ENCODE results near the gene MAJIN.

MAJIN gene

DNA sequence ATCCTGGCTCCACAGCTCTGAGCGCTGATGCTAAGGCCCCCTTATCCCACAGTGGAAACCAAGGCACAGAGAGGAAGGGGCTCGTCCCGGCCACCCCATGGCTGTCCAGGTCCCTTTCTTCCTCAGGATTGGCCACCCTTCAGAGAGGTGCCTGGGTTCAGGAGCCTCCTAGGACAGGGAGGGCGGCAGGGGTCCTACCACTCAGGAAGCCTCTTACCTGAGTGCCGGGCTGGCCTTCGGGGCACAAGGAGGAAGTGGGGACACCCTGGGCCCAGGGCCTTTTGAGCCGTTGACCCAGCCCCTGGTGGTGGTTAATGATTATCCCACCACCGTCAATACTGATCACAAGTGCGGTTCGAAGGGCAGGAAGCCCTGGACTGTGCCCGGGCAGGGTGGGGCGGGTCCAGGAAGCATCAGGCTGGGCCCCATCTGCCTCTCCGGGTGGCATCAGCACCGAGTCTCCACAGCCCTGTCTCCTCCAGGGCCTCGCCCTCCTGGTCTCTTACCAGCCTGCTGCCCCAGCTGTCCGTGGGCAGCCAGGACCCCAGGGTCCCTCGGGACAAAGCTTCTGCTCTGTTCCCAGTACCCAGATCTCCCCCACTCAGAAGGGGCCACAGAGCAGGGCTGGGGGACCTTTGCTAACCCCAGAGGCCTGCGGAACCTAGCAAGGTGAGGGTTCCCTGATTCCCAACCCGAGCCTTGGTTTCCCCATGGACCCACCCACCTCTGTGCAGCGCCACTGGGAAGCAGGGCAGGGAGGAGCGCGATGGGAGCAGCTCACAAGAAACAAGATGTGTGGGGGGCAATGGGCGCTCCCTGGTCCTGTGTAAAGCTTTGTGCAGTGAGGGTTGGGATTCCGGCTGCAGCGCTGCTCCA is 78.5 kb downstream of the MAJIN start:
- Mint-ChIP-seq H3K9me3 (no peaks in the 10 kb centered on the region), H3K4me3 (no peak overlapping the region), H3K27me3 (peaks cover 38% of the 10 kb centered on the region), H3K36me3 (ENCODE audit: low read depth) (peaks cover 42% of the 10 kb centered on the region), H3K4me1 (ENCODE audit: low read depth) (peaks cover 13% of the 10 kb centered on the region), H3K27ac (no peak overlapping the region)
- intact Hi-C loops (cut with micrococcal nuclease), result loop anchor here (1.0 kb wide), 1 partner anchor 46 kb away; no protein-coding TSS in a partner anchor

DNA sequence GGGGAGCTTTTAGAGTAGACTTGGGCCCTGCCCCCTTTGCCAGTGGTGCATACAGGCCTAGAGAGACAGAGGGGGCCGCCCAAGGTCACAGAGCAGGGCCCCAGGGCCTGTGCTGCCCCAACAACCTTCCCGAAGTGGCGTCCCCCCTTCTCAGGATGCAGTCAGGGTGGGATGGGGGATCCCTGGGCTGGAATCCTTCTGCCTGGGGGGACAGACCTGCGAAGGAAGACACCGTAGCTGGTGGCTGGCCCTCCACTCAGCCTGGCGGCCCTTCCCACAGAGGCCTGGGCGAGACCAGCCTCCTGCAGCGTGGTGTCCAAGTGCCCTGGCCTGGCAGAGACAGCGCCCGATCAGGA is 79.1 kb downstream of the MAJIN start:
- Mint-ChIP-seq H3K36me3 (ENCODE audit: low read depth) (peaks cover 36% of the 10 kb centered on the region), H3K4me1 (ENCODE audit: low read depth) (peaks cover 20% of the 10 kb centered on the region), H3K27ac (no peak overlapping the region), H3K4me3 (no peak overlapping the region), H3K27me3 (peaks cover 43% of the 10 kb centered on the region), H3K9me3 (no peaks in the 10 kb centered on the region)
- intact Hi-C loops (cut with micrococcal nuclease), result no loop called here

DNA sequence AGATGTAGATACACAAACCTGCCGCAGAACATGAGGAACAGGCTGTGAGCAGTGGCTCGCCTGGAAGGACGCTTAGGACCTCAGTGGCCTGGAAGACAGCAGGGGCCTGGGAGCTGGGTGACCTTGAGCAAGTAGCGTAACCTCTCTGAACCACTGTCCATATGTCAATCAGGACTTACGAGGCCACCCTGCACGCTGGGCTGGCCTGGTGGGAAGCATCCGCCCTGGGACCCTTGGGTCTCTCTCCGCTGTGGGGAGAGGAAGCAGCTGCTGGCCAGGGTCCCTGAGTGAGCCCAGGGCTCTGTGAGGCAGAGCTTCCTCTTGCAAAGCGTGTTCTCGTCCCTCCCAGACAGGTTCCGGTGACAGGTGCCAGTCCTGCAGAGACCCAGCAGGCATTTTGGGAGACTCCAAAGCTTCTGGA is 79.5 kb downstream of the MAJIN start:
- Mint-ChIP-seq H3K4me3 (no peak overlapping the region), H3K4me1 (ENCODE audit: low read depth) (peaks cover 23% of the 10 kb centered on the region), H3K27me3 (peaks cover 43% of the 10 kb centered on the region), H3K36me3 (ENCODE audit: low read depth) (peaks cover 32% of the 10 kb centered on the region), H3K9me3 (no peaks in the 10 kb centered on the region), H3K27ac (no peak overlapping the region)
- intact Hi-C loops (cut with micrococcal nuclease), result no loop called here

DNA sequence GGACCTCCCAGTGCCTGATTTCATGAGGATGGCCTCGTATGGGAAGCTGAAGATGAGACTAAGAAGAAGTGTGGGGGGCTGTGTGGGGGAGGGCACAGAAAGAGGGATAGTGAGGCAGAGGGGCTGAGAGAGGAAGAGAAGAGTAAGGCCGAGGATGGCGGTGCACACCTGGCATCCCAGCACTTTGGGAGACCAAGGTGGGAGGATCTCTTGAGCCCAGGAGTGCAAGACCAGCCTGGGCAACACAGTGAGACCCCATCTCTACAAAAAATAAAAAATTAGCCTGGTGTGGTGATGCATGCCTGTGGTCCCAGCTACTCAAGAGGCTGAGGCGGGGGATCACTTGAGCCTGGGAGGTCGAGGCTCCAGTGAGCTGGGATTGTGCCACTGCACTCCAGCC is 80.0 kb downstream of the MAJIN start:
- intact Hi-C loops (cut with micrococcal nuclease), result no loop called here
- no peak overlapping the region for H3K27ac Mint-ChIP-seq
- H3K9me3 Mint-ChIP-seq, result no peaks in the 10 kb centered on the region
- H3K4me1 Mint-ChIP-seq (ENCODE audit: low read depth), result peaks cover 26% of the 10 kb centered on the region
- H3K4me3 Mint-ChIP-seq, result no peak overlapping the region
- H3K36me3 Mint-ChIP-seq (ENCODE audit: low read depth), result peaks cover 27% of the 10 kb centered on the region
- H3K27me3 Mint-ChIP-seq, result peaks cover 44% of the 10 kb centered on the region

DNA sequence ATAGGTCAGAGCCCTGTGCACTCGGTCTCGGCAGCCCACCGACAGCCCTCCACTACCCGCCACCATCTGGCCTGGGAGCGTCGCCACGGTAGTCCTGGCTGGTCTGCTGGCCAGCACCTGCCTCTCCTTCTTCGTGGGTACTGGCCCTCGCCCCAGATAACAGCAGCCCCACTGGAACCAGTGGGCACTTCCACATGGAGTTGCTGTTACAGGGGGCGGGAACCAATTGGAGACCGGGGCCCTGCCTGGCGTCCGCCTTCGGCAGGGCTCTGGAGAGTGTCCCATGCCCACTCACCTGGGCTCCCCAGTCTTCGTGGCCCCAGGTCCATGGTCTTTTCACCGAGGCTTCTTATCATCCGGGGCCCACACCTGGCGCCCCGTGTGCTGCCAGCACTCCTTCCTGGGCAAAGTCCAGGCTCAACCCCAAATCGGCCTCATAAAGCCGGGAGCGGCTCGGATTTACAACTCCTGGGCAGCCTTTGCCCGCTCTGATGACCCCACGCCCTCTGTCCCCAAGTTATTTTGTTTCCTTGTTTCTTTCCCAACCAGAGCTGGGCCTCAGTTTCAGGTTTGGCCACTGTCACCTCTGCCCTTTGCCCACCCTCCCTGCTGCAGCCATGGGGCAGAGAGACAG is 80.6 kb downstream of the MAJIN start:
- no peak overlapping the region for H3K27ac Mint-ChIP-seq
- H3K9me3 Mint-ChIP-seq, result no peaks in the 10 kb centered on the region
- no peak overlapping the region for H3K4me3 Mint-ChIP-seq
- peaks cover 44% of the 10 kb centered on the region for H3K27me3 Mint-ChIP-seq
- intact Hi-C loops (cut with micrococcal nuclease), result no loop called here
- H3K36me3 Mint-ChIP-seq (ENCODE audit: low read depth), result peaks cover 21% of the 10 kb centered on the region
- H3K4me1 Mint-ChIP-seq (ENCODE audit: low read depth), result peaks cover 26% of the 10 kb centered on the region

DNA sequence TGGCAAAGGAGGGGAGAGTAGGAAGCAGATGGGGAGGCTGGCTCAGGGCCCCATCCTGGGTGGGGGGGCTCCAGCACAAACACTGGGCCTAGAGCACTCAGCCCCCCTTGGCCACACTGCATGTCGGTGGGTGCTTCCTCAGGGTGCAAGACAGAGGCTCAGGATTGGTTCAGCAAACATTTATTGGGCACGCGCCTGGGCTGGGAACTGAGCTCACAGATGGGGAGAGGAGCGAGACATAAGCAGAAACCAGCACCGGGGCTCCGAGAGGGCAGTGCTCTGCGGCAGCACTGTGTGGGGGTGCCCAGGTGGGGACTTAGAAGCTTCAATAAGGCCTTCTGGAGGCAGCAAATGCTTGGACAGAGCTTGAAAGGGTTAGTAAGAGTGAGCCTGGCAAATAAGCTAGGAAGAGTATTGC is 81.4 kb downstream of the MAJIN start:
- H3K27ac Mint-ChIP-seq, result no peak overlapping the region
- peaks cover 34% of the 10 kb centered on the region for H3K4me1 Mint-ChIP-seq (ENCODE audit: low read depth)
- no peak overlapping the region for H3K4me3 Mint-ChIP-seq
- H3K27me3 Mint-ChIP-seq, result peaks cover 44% of the 10 kb centered on the region
- H3K36me3 Mint-ChIP-seq (ENCODE audit: low read depth), result peaks cover 13% of the 10 kb centered on the region
- intact Hi-C loops (cut with micrococcal nuclease), result no loop called here
- H3K9me3 Mint-ChIP-seq, result no peaks in the 10 kb centered on the region

DNA sequence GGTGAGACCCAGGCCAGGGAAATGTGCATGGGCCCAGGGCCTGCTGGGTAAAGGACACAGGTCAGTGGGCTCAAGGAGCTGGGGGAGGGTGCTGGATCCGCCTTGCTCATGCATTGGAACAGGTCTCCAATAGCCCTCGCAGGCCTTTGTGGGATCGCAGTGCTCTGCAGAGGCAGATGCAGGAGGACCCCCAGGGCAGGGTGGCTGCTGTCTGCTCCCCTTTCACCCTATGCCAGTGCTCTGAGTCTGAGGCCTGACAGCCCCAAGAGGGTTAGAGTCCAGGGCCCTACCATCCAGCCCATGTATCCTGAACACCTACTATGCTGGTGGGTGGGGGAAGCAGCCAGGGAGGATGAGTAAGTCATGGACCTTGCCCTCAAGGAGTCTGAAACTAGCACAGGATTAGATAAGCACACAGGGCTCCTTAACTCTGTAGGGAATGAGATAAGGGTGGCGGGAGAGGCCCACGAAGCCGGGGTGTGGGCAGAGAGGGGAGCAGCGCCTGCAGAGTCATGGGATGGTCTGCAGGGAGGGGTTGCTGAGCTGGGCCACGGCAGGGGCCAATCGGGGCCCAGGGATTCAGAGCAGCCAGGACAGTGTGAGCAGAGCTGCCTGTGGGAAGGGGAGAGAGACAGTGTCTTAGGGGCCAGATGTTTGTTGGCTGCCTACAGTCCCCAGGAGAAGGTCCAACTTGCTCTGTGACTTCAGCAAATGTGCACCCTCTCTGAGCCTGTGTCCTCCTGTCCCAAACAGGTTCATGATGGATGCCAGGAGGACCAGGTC is 83.0 kb downstream of the MAJIN start:
- Mint-ChIP-seq H3K27ac (no peak overlapping the region), H3K27me3 (peaks cover 55% of the 10 kb centered on the region), H3K9me3 (no peaks in the 10 kb centered on the region), H3K36me3 (ENCODE audit: low read depth) (no peaks in the 10 kb centered on the region), H3K4me3 (no peak overlapping the region), H3K4me1 (ENCODE audit: low read depth) (peaks cover 45% of the 10 kb centered on the region)
- intact Hi-C loops (cut with micrococcal nuclease), result no loop called here

DNA sequence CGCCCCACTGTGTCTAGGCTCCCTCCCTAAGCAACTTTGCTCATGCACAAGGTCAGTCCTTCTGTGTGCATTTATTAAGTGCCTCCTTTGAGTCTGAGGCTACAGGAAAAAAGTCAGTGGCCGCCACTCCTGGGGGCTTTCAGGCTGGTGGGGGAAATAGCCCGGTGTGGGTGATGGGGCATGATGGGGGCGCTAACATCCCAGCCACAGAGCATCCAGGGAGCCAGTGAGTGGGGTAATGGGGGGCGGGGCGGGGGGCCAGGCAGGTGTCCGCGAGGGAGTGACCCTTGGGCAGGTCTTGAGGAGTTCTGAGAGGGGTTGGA is 83.5 kb downstream of the MAJIN start:
- H3K27me3 Mint-ChIP-seq, result peaks cover 57% of the 10 kb centered on the region
- intact Hi-C loops (cut with micrococcal nuclease), result no loop called here
- H3K4me3 Mint-ChIP-seq, result no peak overlapping the region
- peaks cover 51% of the 10 kb centered on the region for H3K4me1 Mint-ChIP-seq (ENCODE audit: low read depth)
- no peaks in the 10 kb centered on the region for H3K36me3 Mint-ChIP-seq (ENCODE audit: low read depth)
- H3K27ac Mint-ChIP-seq, result peak overlapping the region; percentile 23
- no peaks in the 10 kb centered on the region for H3K9me3 Mint-ChIP-seq

All from dendritic cell treated with granulocyte-macrophage colony-stimulating factor and Interleukin-4, amounts not matched to agents 40 ng/mL and 50 ng/mL, for 4 days (primary cell).